Smooth muscle cell (in vitro differentiated cells): ENCODE data around the gene B3GNT2. TPM values are rescaled to one million over a fixed set of nuclear protein-coding genes. Genes with fewer than 3 reads are reported as not detected.

Experiments
- DNase-seq: peaks from one replicate; lab custom pipeline; 2025; ENCODE audit not compliant: unreplicated experiment; lab: John Stamatoyannopoulos, UW
- H2AFZ ChIP-seq: fragments of 200-600 bp; sonication (generic); 2 replicates; pipeline ENCODE4 v1.6.0; 2016; ENCODE audit warnings: antibody characterized with exemption, low read depth, mild to moderate bottlenecking
- H3F3A ChIP-seq: fragments of 200-600 bp; sonication (generic); 2 replicates; pipeline ENCODE4 v1.6.0; 2017; ENCODE audit warnings: antibody characterized with exemption, low read depth
- H3K27ac ChIP-seq: fragments of 200-600 bp; sonication (generic); 2 replicates; pipeline ENCODE4 v1.5.1; 2016; ENCODE audit warnings: low read depth, mild to moderate bottlenecking
- H3K27me3 ChIP-seq: fragments of 200-600 bp; sonication (generic); 2 replicates; pipeline ENCODE4 v1.6.1; 2016; ENCODE audit warnings: low read depth, mild to moderate bottlenecking
- H3K36me3 ChIP-seq: fragments of 200-600 bp; sonication (generic); 2 replicates; pipeline ENCODE4 v1.5.1; 2016; ENCODE audit warnings: low read depth
- H3K4me1 ChIP-seq: fragments of 200-600 bp; sonication (generic); 2 replicates; pipeline ENCODE4 v1.5.1; 2016; ENCODE audit warnings: low read depth
- H3K4me2 ChIP-seq: fragments of 200-600 bp; sonication (generic); 2 replicates; pipeline ENCODE4 v1.6.0; 2016; ENCODE audit warnings: mild to moderate bottlenecking
- H3K4me3 ChIP-seq: fragments of 200-600 bp; sonication (generic); 2 replicates; pipeline ENCODE4 v1.5.1; 2016; ENCODE audit warnings: mild to moderate bottlenecking
- H3K79me2 ChIP-seq: fragments of 200-600 bp; sonication (generic); 2 replicates; pipeline ENCODE4 v1.6.0; 2016; ENCODE audit warnings: low read depth, mild to moderate bottlenecking
- H3K9ac ChIP-seq: fragments of 200-600 bp; sonication (generic); 2 replicates; pipeline ENCODE4 v1.6.0; 2016; ENCODE audit warnings: low read depth
- H3K9me3 ChIP-seq: fragments of 200-600 bp; sonication (generic); replicated peaks from 2 replicates; pipeline ENCODE4 v1.5.1; 2016; ENCODE audit warnings: low read depth
- H4K20me1 ChIP-seq: fragments of 200-600 bp; sonication (generic); 2 replicates; pipeline ENCODE4 v1.6.0; 2016; ENCODE audit warnings: low read depth
- CTCF ChIP-seq: fragments of 200-600 bp; sonication (generic); IDR thresholded peaks from 2 replicates; pipeline ENCODE4 v1.5.1; 2017; ENCODE audit warnings: borderline replicate concordance, mild to moderate bottlenecking, antibody characterized with exemption; ENCODE audit not compliant: insufficient read depth, poor library complexity, severe bottlenecking
- WGBS: methylation state at CpG from one replicate; pipeline ENCODE4 v1.1.7; 2016; ENCODE audit warnings: low lambda C conversion rate; 5-methylcytosine and 5-hydroxymethylcytosine counted together
- polyA plus RNA-seq: library from polyadenylated mRNA; unstranded; fragments of >200 nt; fragmentation: Nextera tagmentation; extraction: Ambion mirVana; gene quantifications from 2 replicates; pipeline ENCODE4 v1.2.1, GENCODE V29; 2016
- total RNA-seq: library from RNA; depleted of rRNA; stranded (reverse); fragments of >200 nt; gene quantifications from 2 replicates; pipeline ENCODE4 v1.2.3, GENCODE V29; 2014

The B3GNT2 gene
- total and polyA plus RNA-seq, 2 experiments from 2014 or later, result 16.5 to 29.3 TPM

- Histone ChIP-seq H2AFZ (no peak overlapping the region), H3K9me3 (no peaks in the 10 kb centered on the region), H3K9ac (no peak overlapping the region), H3F3A (no peaks in the 10 kb centered on the region), H3K4me3 (no peak overlapping the region), H3K36me3 (no peaks in the 10 kb centered on the region), H3K4me2 (no peak overlapping the region), H3K27me3 (no peaks in the 10 kb centered on the region), H3K27ac (no peak overlapping the region), H4K20me1 (no peaks in the 10 kb centered on the region), H3K4me1 (no peaks in the 10 kb centered on the region), H3K79me2 (no peaks in the 10 kb centered on the region)
- no peak for DNase-seq
- TF ChIP-seq CTCF, result no peak
- 84% methylated on average over 3 of the region's 3 CpGs for WGBS
These were observed 7.5 kb upstream of the B3GNT2 start for GRCh38 chr2:62188416-62188815.

GRCh38 chr2:62189196-62189595 lies 6.7 kb upstream of the B3GNT2 start:
- H3K9me3 ChIP-seq, result no peaks in the 10 kb centered on the region
- H3K36me3 ChIP-seq, result no peaks in the 10 kb centered on the region

GRCh38 chr2:62192811-62193210 lies 3.1 kb upstream of the B3GNT2 start:
- WGBS, result 100% methylated on average over 1 of the region's 1 CpG
- H3K4me3 ChIP-seq, result no peak overlapping the region
- no peak overlapping the region for H3K27ac ChIP-seq
- no peaks in the 10 kb centered on the region for H3K9me3 ChIP-seq
- H3K79me2 ChIP-seq, result peaks cover 14% of the 10 kb centered on the region
- peaks cover 9% of the 10 kb centered on the region for H4K20me1 ChIP-seq
- H3K9ac ChIP-seq, result no peak overlapping the region
- no peak overlapping the region for H2AFZ ChIP-seq
- no peaks in the 10 kb centered on the region for H3K36me3 ChIP-seq
- no peak overlapping the region for H3K4me2 ChIP-seq
- no peaks in the 10 kb centered on the region for H3K27me3 ChIP-seq
- no peaks in the 10 kb centered on the region for H3F3A ChIP-seq
- DNase-seq, result no peak
- no peak for TF ChIP-seq CTCF
- peaks cover 4% of the 10 kb centered on the region for H3K4me1 ChIP-seq

More at GRCh38 chr2:62189196-62189595, 6.7 kb upstream of the B3GNT2 start:
- Histone ChIP-seq H3K27me3 (no peaks in the 10 kb centered on the region), H3K4me2 (no peak overlapping the region), H2AFZ (no peak overlapping the region), H4K20me1 (no peaks in the 10 kb centered on the region), H3F3A (no peaks in the 10 kb centered on the region), H3K4me1 (no peaks in the 10 kb centered on the region), H3K27ac (no peak overlapping the region), H3K9ac (no peak overlapping the region), H3K79me2 (no peaks in the 10 kb centered on the region), H3K4me3 (no peak overlapping the region)
- no peak for DNase-seq
- 98% methylated on average over 5 of the region's 5 CpGs for WGBS
- TF ChIP-seq CTCF, result no peak
